HG03139 (cell line): Measurements from ENCODE around the gene TRMT112.

Experiments used
- ATAC-seq: cut with Tn5 transposase; IDR thresholded peaks from one replicate; pipeline ENCODE4 v1.9.1; 2021; ENCODE audit not compliant: unreplicated experiment

TRMT112 gene

GRCh38 chr11:64317325-64317960 lies at the start of gene TRMT112:
TRMT112 (minus strand) TSS chr11:64317559; CDS start chr11:64317526, 33 bp downstream.
- peak; percentile 52 for ATAC-seq

GRCh38 chr11:64366751-64367150 lies 49.4 kb upstream of the TRMT112 start:
- ATAC-seq, result no peak

- no peak for ATAC-seq
Measured at GRCh38 chr11:64364911-64365310, 47.6 kb upstream of the TRMT112 start.

- ATAC-seq, result no peak
Measured at GRCh38 chr11:64364435-64364834, 47.1 kb upstream of the TRMT112 start.

- no peak for ATAC-seq
Measured at GRCh38 chr11:64362339-64362738, 45.0 kb upstream of the TRMT112 start.

- no peak for ATAC-seq
Measured at GRCh38 chr11:64361659-64362058, 44.3 kb upstream of the TRMT112 start.

GRCh38 chr11:64360448-64360921 lies 43.1 kb upstream of the TRMT112 start:
- no peak for ATAC-seq

GRCh38 chr11:64359712-64360445 lies 42.5 kb upstream of the TRMT112 start:
- ATAC-seq, result no peak

- ATAC-seq, result no peak
Measured at GRCh38 chr11:64358907-64359711, 41.8 kb upstream of the TRMT112 start, which contains the start of gene RPS6KA4. RPS6KA4 (plus strand) TSS chr11:64359162; CDS start chr11:64359236, 74 bp downstream.

- no peak for ATAC-seq
Measured at GRCh38 chr11:64358536-64358906, 41.2 kb upstream of the TRMT112 start.

GRCh38 chr11:64357904-64358535 lies 40.7 kb upstream of the TRMT112 start:
- ATAC-seq, result no peak

- ATAC-seq, result no peak
Measured at GRCh38 chr11:64357446-64357845, 40.1 kb upstream of the TRMT112 start.

- ATAC-seq, result no peak
Measured at GRCh38 chr11:64356498-64357411, 39.4 kb upstream of the TRMT112 start.

- ATAC-seq, result no peak
Measured at GRCh38 chr11:64355078-64355940, 38.0 kb upstream of the TRMT112 start.

GRCh38 chr11:64353715-64354506 lies 36.6 kb upstream of the TRMT112 start:
- no peak for ATAC-seq

- ATAC-seq, result no peak
Measured at GRCh38 chr11:64352995-64353714, 35.8 kb upstream of the TRMT112 start.

GRCh38 chr11:64352099-64352994 lies 35.0 kb upstream of the TRMT112 start:
- ATAC-seq, result no peak
